Liver (tissue), 5 donors: Measurements from ENCODE around the gene ARHGAP6. TPM values are rescaled to one million over a fixed set of nuclear protein-coding genes. Genes with fewer than 3 reads are reported as not detected.

Source experiments
- polyA plus RNA-seq, 2 donors: library from polyadenylated mRNA; stranded (reverse) in 1 of 2; unstranded in 1 of 2; fragments of 200-250 nt in 1 of 2; fragments of >200 nt in 1 of 2; fragmentation: Nextera tagmentation in 1 of 2; extraction: Ambion mirVana in 1 of 2; gene quantifications; one replicate each; pipeline versions ENCODE4 v1.2.1 to v1.2.3, GENCODE V29; 2013 to 2015
- small RNA-seq: library from RNA; depleted of rRNA; stranded (forward); fragments of <200 nt; gene quantifications from one replicate; pipeline ENCODE3, GENCODE V24; 2014
- total RNA-seq, 2 donors: library from RNA; depleted of rRNA; stranded (reverse); fragments of >200 nt; gene quantifications; one replicate each; pipeline ENCODE4 v1.2.3, GENCODE V29; 2014
- donor health status: healthy.
- donor health status: healthy.
- donor health status: healthy.

The ARHGAP6 gene
- total and polyA plus RNA-seq, 4 donors: 0.10 to 2.2 (median 0.65) TPM

Small RNA genes within 50 kb of the gene (small RNA-seq; reads per million reads assigned to genes)
- gene MIR548AX (not detected), gene RF00019 (not detected), gene RF02271 (not detected)

Other genes starting within 250 kb of the ARHGAP6 start
- 10 to 100 TPM in 1 of 2 donors, 1 to 10 TPM in 1; 8.3 to 13.6 TPM for gene MSL3, start 92.3 kb upstream of the ARHGAP6 start, total RNA-seq
- gene MSL3, start 92.3 kb upstream of the ARHGAP6 start, polyA plus RNA-seq: 1 to 10 TPM; 7.3 to 9.5 TPM